ENCODE data around the gene SLC17A5.

DNA sequence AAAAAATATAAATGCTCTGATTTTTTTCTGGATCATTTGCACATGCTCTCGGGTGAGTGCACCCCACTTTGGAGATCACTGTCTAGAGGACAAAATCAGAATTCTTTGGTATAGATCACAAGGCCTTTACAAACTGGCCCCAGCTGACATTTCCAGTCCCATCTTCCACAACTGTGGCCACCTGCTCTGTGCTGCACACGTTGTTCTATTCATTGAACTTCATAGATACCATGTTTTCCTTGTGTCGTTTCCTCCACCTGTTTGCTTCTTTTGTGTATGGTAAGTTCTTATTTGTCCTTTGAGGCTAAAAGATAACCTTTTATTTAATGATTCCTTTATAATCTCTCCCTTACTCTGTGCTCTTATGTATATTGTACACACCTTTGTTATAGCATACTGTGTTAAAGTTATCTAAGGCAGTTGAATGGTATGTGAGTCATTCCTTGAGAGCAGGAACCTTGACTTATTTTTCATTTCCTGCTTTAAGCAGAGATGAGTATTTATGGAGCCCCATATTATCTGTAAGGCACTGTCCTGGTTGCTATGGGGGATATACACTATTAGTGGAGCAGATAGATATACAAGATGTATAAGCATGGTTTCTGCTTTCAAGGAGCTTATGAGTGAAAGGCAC is 12.0 kb upstream of the SLC17A5 start:
- TF ChIP-seq REST (IDR thresholded peaks at IDR 0.05; ENCODE audit: low read depth, low read length) (no peak), EGR1 (IDR thresholded peaks at IDR 0.05; ENCODE audit: borderline replicate concordance in 1 of 2, low read depth in 2 of 2, low read length in 2 of 2) (no peak), YBX1 (IDR thresholded peaks at IDR 0.05) (no peak), CTCF (IDR thresholded peaks at IDR 0.05 in 2 of 3, conservative IDR thresholded peaks at IDR 0.05 in 1 of 3; ENCODE audit: control insufficient read depth in 2 of 3, extremely low read depth in 1 of 3, insufficient read depth in 1 of 3, low read depth in 3 of 3, low read length in 3 of 3) (no peak), USF2 (IDR thresholded peaks at IDR 0.05; ENCODE audit: borderline replicate concordance, low read depth, low read length) (no peak)
- TF ChIP-seq, protein P1, sequence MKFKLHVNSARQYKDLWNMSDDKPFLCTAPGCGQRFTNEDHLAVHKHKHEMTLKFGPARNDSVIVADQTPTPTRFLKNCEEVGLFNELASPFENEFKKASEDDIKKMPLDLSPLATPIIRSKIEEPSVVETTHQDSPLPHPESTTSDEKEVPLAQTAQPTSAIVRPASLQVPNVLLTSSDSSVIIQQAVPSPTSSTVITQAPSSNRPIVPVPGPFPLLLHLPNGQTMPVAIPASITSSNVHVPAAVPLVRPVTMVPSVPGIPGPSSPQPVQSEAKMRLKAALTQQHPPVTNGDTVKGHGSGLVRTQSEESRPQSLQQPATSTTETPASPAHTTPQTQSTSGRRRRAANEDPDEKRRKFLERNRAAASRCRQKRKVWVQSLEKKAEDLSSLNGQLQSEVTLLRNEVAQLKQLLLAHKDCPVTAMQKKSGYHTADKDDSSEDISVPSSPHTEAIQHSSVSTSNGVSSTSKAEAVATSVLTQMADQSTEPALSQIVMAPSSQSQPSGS (IDR thresholded peaks at IDR 0.05; ENCODE audit: low read length), result no peak
